Measurements from ENCODE around the gene ZIC5. TPM values are rescaled to one million over a fixed set of nuclear protein-coding genes. Genes with fewer than 3 reads are reported as not detected.

ZIC5 gene
- total and polyA plus RNA-seq, 2 of the 13 experiments (the other 11 are each of a cell fraction or from before 2014, with no cell fraction given): 0.02 to 0.07 TPM

- TF ChIP-seq ARID4A (CRISPR knock-in tag; IDR thresholded peaks at IDR 0.05; ENCODE audit: borderline replicate concordance) (no peak), ZNF556 (CRISPR knock-in tag; IDR thresholded peaks at IDR 0.05; ENCODE audit: borderline replicate concordance) (no peak), NCOA5 (CRISPR knock-in tag; IDR thresholded peaks at IDR 0.05) (no peak)
Measured at GRCh38 chr13:99962242-99962641, 9.3 kb downstream of the ZIC5 start (continued).

DNA sequence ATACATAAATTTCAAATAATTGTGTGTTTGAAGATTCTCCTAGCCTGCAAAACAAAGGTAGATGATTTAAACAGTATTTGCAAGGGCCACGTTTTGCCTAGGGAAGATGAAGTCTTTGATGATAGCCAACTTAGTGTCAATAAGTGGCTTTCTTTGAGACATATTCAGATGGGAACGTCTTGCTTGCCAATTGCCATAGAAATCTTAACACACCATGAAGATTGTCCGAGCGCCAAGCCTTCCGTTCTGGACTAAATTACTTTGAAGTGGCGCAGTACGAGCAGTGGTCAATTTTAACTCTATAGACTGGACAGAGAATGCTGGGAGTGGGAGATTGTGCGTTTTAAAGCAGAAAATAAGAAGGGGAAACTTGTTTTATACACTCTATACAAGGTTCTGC is 9.9 kb downstream of the ZIC5 start:
- ATAC-seq (no peak), FAIRE-seq (no peak), DNase-seq (ENCODE audit: low spot score) (no peak)
- H3K4me3 ChIP-seq (replicated peaks in 1 of 3; ENCODE audit: insufficient read depth in 1 of 3, low read depth in 2 of 3, low read length in 3 of 3): no peak overlapping the region
- no peaks in the 10 kb centered on the region for H3K79me2 ChIP-seq (ENCODE audit: insufficient read depth, low read length)
- CTCF ChIA-PET (ENCODE audit: low intra/inter-chr PET ratio, low total read pairs): no interaction called here
- no peak overlapping the region for H3K9ac ChIP-seq (ENCODE audit: insufficient read depth, low read depth, low read length)
- peaks cover 25% of the 10 kb centered on the region for H3K4me1 ChIP-seq (ENCODE audit: insufficient read depth, low read length)
- POLR2A ChIA-PET: no interaction called here
- no peaks in the 10 kb centered on the region for H4K20me1 ChIP-seq (ENCODE audit: insufficient read depth, low read length)
- no peak overlapping the region for H2AFZ ChIP-seq (ENCODE audit: low read length)
- TF ChIP-seq NR2F2 (IDR thresholded peaks at IDR 0.05; ENCODE audit: borderline replicate concordance, low read depth): no peak
- TF ChIP-seq RARA (CRISPR knock-in tag; IDR thresholded peaks at IDR 0.05): no peak
- no peak for TF ChIP-seq SAFB2 (CRISPR knock-in tag; IDR thresholded peaks at IDR 0.05; ENCODE audit: borderline replicate concordance, low read depth)
- no peak for TF ChIP-seq ZNF747 (CRISPR knock-in tag; IDR thresholded peaks at IDR 0.05; ENCODE audit: borderline replicate concordance)
- TF ChIP-seq NCOA2 (CRISPR knock-in tag; IDR thresholded peaks at IDR 0.05): no peak
- TF ChIP-seq KMT2B (CRISPR knock-in tag; IDR thresholded peaks at IDR 0.05): no peak
- TF ChIP-seq NFRKB (IDR thresholded peaks at IDR 0.05): no peak
- no peak for TF ChIP-seq MXD4 (CRISPR knock-in tag; IDR thresholded peaks at IDR 0.05)
- no peak overlapping the region for H3K27ac ChIP-seq (ENCODE audit: extremely low read length, insufficient read depth, low read length)
- 66% methylated on average over 8 of the region's 8 CpGs for WGBS (ENCODE audit: low lambda C conversion rate)
- H3K4me2 ChIP-seq (ENCODE audit: low read depth, low read length): no peak overlapping the region
- intact Hi-C loops (cut with micrococcal nuclease; ENCODE audit: unreplicated experiment): no loop called here
- peaks cover 5 to 44% of the 10 kb centered on the region in 2 experiments for H3K27me3 ChIP-seq (ENCODE audit: control insufficient read depth in 1 of 2, insufficient read depth in 2 of 2, low read length in 2 of 2)
- in situ Hi-C loops (cut with HindIII; ENCODE audit: extremely low pct_ligation_motif_present, low pct_unique_long_range_greater_than_20kb): no loop called here
- no peaks in the 10 kb centered on the region for H3K36me3 ChIP-seq (replicated peaks in 1 of 2; ENCODE audit: control insufficient read depth in 1 of 2, insufficient read depth in 2 of 2, low read length in 2 of 2)
- H3K9me3 ChIP-seq (ENCODE audit: low read length): no peaks in the 10 kb centered on the region
- BruUV-seq (replicated peaks): no TSS peak
